HG03060 (cell line): Measurements from ENCODE around the gene CHCHD3.

Source experiments
- ATAC-seq: cut with Tn5 transposase; IDR thresholded peaks from one replicate; pipeline ENCODE4 v1.9.1; 2021; ENCODE audit warnings: low read depth, moderate number of reproducible peaks; ENCODE audit not compliant: unreplicated experiment

Gene CHCHD3

DNA sequence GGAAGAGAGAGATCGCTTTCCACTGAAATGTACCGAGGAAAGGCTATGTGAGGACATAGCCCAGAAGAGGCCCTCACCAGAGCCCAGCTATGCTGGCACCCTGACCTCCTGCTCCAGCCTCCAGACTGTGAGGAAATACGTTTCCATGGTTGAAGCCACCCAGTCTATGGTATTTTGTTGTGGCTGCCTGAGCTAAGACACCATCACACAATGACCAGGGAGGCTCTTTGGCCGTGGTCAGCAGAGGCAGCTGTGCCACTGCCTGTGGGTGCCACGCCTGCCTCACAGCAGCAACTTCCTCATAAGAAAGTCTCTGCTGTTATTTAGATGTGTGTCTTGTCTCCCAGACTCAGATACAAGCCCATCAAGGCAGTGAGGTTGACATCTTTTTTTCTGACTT is 322.9 kb downstream of the CHCHD3 start:
- ATAC-seq = no peak

DNA sequence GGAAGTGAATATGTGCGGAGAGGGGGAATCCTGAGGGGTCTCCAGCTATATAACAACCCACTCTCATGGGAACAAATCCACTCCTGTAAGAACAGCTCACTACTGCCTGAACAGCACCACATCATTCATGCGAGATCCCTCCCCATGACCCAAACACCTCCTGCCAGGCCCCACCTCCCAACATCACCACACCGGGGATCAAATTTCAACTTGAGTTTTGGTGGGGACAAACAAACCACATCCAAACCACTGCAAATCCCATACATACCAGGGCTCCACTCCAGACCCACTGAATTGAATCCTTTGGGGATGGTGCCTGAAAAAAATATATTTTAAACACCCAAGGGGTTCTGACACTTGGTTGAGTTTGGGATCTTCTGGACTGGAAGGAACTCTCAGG is 324.1 kb downstream of the CHCHD3 start:
- ATAC-seq = no peak

- ATAC-seq = no peak
Measured at GRCh38 chr7:132756484-132756990, 325.4 kb downstream of the CHCHD3 start.

GRCh38 chr7:132755538-132756483 is 326.1 kb downstream of the CHCHD3 start:
- no peak for ATAC-seq

GRCh38 chr7:132752431-132752830 is 329.5 kb downstream of the CHCHD3 start:
- ATAC-seq = no peak

DNA sequence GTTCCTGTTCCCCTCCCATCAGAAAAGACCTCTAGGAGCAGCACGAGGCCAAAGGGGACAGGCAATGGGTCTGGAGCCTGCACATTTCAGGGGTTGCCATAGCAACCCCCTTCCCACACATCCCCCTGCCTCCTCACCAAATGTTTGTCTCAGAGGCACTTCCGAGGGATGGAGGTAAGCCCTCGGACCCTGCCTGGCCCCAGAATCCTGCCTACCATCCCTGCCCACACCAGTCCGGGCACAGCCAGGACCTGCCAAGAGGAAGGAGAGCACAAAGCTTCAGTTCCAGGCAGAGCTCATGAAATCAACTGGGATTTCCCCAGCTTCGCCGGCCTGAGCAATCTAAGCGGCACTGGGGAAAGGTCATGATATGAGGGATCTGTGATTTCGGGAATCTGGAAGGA is 330.6 kb downstream of the CHCHD3 start:
- no peak for ATAC-seq

GRCh38 chr7:132750530-132751217 is 331.2 kb downstream of the CHCHD3 start:
- no peak for ATAC-seq

DNA sequence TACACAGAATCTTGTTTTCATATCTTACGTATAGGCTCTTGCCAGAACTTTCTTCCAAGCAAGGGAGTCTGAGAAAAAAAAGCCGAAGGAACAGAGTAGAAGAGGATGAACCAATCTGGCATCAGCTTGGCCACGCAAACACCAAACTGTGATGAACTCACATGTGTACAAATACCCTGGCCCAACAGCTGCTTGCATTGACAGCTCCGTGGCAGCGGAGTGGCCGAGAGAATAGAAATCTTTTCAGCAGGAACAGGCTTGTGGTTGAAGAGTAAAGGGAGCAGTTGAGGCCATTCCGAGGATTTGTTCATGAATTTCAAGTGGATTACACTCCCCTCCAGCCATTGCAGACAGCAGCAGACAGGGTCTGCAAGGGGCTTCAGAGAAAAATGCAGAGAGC is 331.8 kb downstream of the CHCHD3 start:
- ATAC-seq = no peak

- no peak for ATAC-seq
Measured at GRCh38 chr7:132745510-132745909, 336.4 kb downstream of the CHCHD3 start.

DNA sequence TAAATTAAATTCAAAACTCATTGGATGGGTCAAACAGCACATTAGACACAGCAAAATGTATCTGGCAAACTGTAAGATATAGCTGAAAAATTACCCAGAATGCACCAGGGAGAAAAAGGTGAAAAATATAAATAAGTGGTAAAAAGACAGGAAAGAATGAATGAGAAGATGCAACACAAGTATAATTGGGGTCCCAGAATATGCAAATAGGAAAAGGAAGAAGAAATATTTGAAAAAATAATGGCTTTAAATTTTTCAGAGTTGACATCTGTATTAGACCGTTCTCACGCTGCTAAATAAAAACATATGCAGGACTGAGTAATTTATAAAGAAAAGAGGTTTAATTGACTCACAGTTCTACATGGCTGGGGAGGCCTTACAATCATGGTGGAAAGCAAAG is 337.9 kb downstream of the CHCHD3 start:
- no peak for ATAC-seq

- no peak for ATAC-seq
Measured at GRCh38 chr7:132742189-132742612, 339.7 kb downstream of the CHCHD3 start.

GRCh38 chr7:132740176-132740575 is 341.7 kb downstream of the CHCHD3 start:
- no peak for ATAC-seq

GRCh38 chr7:132739271-132739955 is 342.5 kb downstream of the CHCHD3 start:
- no peak for ATAC-seq

GRCh38 chr7:132738254-132738653 is 343.6 kb downstream of the CHCHD3 start:
- ATAC-seq = no peak

DNA sequence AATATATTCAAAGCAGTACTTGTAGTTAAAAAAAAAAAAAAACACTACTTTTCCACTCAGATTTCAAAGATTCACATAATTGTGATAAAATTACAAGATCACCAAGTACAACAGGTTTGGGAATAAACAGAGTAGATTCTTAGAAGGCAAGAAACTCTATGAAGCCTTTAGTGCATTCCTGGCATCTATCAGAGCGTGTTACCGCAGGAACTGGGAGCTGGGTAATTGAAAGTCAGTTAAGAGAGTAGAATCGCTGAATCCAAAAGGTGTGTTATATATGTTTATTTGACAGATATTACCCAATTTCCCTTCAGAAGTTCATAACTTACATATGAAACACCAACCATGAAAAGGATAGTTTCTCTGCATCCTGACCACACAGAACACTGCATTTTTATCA is 346.4 kb downstream of the CHCHD3 start:
- no peak for ATAC-seq
